GM12891 (cell line): ENCODE results near the gene ADARB1.

Experiments used
- POLR2A ChIP-seq: IDR thresholded peaks from 2 replicates; pipeline ENCODE4 v1.6.1; 2011; ENCODE audit warnings: low read depth, low read length, control low read depth
- POLR2AphosphoS5 ChIP-seq: IDR thresholded peaks from 2 replicates; pipeline ENCODE4 v1.6.1; 2011; ENCODE audit warnings: low read depth, low read length, control low read depth
- TAF1 ChIP-seq: IDR thresholded peaks from 2 replicates; pipeline ENCODE4 v1.6.1; 2011; ENCODE audit warnings: low read depth, low read length, control low read depth

- TF ChIP-seq POLR2AphosphoS5 (no peak), POLR2A (no peak), TAF1 (no peak)
These were observed 2.3 kb upstream of the ADARB1 start for GRCh38 chr21:45071874-45072737.
